ENCODE data around the gene MICAL3.

GRCh38 chr22:17905445-17905844 lies 118.9 kb downstream of the MICAL3 start:
- TF ChIP-seq CTCF (IDR thresholded peaks at IDR 0.05) (no peak), POLR2A (IDR thresholded peaks at IDR 0.05) (no peak)
